ENCODE measurements around the gene RNF220. TPM values are rescaled to one million over a fixed set of nuclear protein-coding genes. Genes with fewer than 3 reads are reported as not detected.

Gene RNF220
- total RNA-seq, 1 donor from 2014 or later: 52.5 TPM

GRCh38 chr1:44508397-44508745 lies 103.3 kb downstream of the RNF220 start:
- H3K4me3 ChIP-seq: no peak overlapping the region
- H3K27ac ChIP-seq: no peak overlapping the region
- no peak for TF ChIP-seq CTCF (IDR thresholded peaks at IDR 0.05)
- no peaks in the 10 kb centered on the region for H3K9me3 ChIP-seq
- H3K27me3 ChIP-seq: no peaks in the 10 kb centered on the region
- H3K4me1 ChIP-seq: no peaks in the 10 kb centered on the region
- H3K36me3 ChIP-seq: no peaks in the 10 kb centered on the region
- intact Hi-C loops (cut with DNase I): no loop called here
- no peak for DNase-seq (ENCODE audit: extremely low spot score in 2 of 2)

GRCh38 chr1:44511363-44511762 lies 106.3 kb downstream of the RNF220 start:
- Histone ChIP-seq H3K9me3 (no peaks in the 10 kb centered on the region), H3K27me3 (no peaks in the 10 kb centered on the region), H3K36me3 (no peaks in the 10 kb centered on the region), H3K27ac (no peak overlapping the region), H3K4me3 (no peak overlapping the region), H3K4me1 (no peaks in the 10 kb centered on the region)
- no peak for DNase-seq (ENCODE audit: extremely low spot score in 2 of 2)
- no peak for TF ChIP-seq POLR2AphosphoS5 (IDR thresholded peaks at IDR 0.05; ENCODE audit: insufficient read depth in 1 of 2, low read depth in 1 of 2)
- no peak for TF ChIP-seq CTCF (IDR thresholded peaks at IDR 0.05)
- TF ChIP-seq POLR2A (IDR thresholded peaks at IDR 0.05): no peak
- intact Hi-C loops (cut with DNase I): no loop called here

- Histone ChIP-seq H3K27me3 (no peaks in the 10 kb centered on the region), H3K4me1 (no peaks in the 10 kb centered on the region), H3K9me3 (no peaks in the 10 kb centered on the region), H3K36me3 (no peaks in the 10 kb centered on the region), H3K4me3 (no peak overlapping the region), H3K27ac (no peak overlapping the region)
- DNase-seq (ENCODE audit: extremely low spot score in 2 of 2): no peak
- TF ChIP-seq POLR2A (IDR thresholded peaks at IDR 0.05) (no peak), POLR2AphosphoS5 (IDR thresholded peaks at IDR 0.05; ENCODE audit: insufficient read depth in 1 of 2, low read depth in 1 of 2) (no peak), CTCF (IDR thresholded peaks at IDR 0.05) (no peak)
- intact Hi-C loops (cut with DNase I): no loop called here
These were observed 106.7 kb downstream of the RNF220 start for GRCh38 chr1:44511769-44512168.

GRCh38 chr1:44512313-44512885 lies 107.3 kb downstream of the RNF220 start:
- TF ChIP-seq POLR2AphosphoS5 (IDR thresholded peaks at IDR 0.05; ENCODE audit: insufficient read depth in 1 of 2, low read depth in 1 of 2) (no peak), CTCF (IDR thresholded peaks at IDR 0.05) (no peak), POLR2A (IDR thresholded peaks at IDR 0.05) (no peak)
- Histone ChIP-seq H3K9me3 (no peaks in the 10 kb centered on the region), H3K27me3 (no peaks in the 10 kb centered on the region), H3K27ac (no peak overlapping the region), H3K36me3 (no peaks in the 10 kb centered on the region), H3K4me1 (no peaks in the 10 kb centered on the region), H3K4me3 (no peak overlapping the region)
- intact Hi-C loops (cut with DNase I): no loop called here
- DNase-seq (ENCODE audit: extremely low spot score in 2 of 2): no peak

GRCh38 chr1:44513111-44513510 lies 108.1 kb downstream of the RNF220 start:
- no peaks in the 10 kb centered on the region for H3K27me3 ChIP-seq

More at GRCh38 chr1:44513111-44513510, 108.1 kb downstream of the RNF220 start:
- Histone ChIP-seq H3K9me3 (no peaks in the 10 kb centered on the region), H3K4me1 (no peaks in the 10 kb centered on the region), H3K36me3 (no peaks in the 10 kb centered on the region), H3K4me3 (no peak overlapping the region), H3K27ac (no peak overlapping the region)
- intact Hi-C loops (cut with DNase I): no loop called here
- TF ChIP-seq POLR2AphosphoS5 (IDR thresholded peaks at IDR 0.05; ENCODE audit: insufficient read depth in 1 of 2, low read depth in 1 of 2): no peak
- no peak for TF ChIP-seq POLR2A (IDR thresholded peaks at IDR 0.05)
- TF ChIP-seq CTCF (IDR thresholded peaks at IDR 0.05): no peak
- no peak for DNase-seq (ENCODE audit: extremely low spot score in 2 of 2)
